ENCODE results near the gene GPR17.

The GPR17 gene

GRCh38 chr2:127645026-127645394, 943 bp upstream of the GPR17 start:
- Histone ChIP-seq H3K36me3 (ENCODE audit: control insufficient read depth in 2 of 2, insufficient read depth in 2 of 2, low read length in 2 of 2) (peaks cover 14 to 19% of the 10 kb centered on the region in 2 donors), H3K4me3 (ENCODE audit: low read length in 2 of 2) (no peak overlapping the region), H3K27ac (ENCODE audit: low read length) (peak overlapping the region; percentile 87), H3K4me1 (ENCODE audit: control insufficient read depth, insufficient read depth, low read length) (peaks cover 81% of the 10 kb centered on the region), H3K9ac (ENCODE audit: low read length in 2 of 2) (no peak overlapping the region), H3K27me3 (ENCODE audit: control insufficient read depth in 1 of 2, insufficient read depth in 2 of 2, low read length in 2 of 2) (no peaks in the 10 kb centered on the region), H3K9me3 (ENCODE audit: control insufficient read depth in 2 of 2, low read length in 2 of 2) (no peaks in the 10 kb centered on the region)

GRCh38 chr2:127646487-127647241, 711 bp downstream of the GPR17 start:
- H3K27me3 ChIP-seq (ENCODE audit: control insufficient read depth in 1 of 2, insufficient read depth in 2 of 2, low read length in 2 of 2), result no peaks in the 10 kb centered on the region
- no peaks in the 10 kb centered on the region for H3K9me3 ChIP-seq (ENCODE audit: control insufficient read depth in 2 of 2, low read length in 2 of 2)
- H3K4me1 ChIP-seq (ENCODE audit: control insufficient read depth, insufficient read depth, low read length), result peaks cover 92% of the 10 kb centered on the region
- H3K9ac ChIP-seq (ENCODE audit: low read length in 2 of 2), result peak overlapping the region; percentile 12 to 42
- H3K4me3 ChIP-seq (ENCODE audit: low read length in 2 of 2), result peak overlapping the region in 1 of 2 donors; percentile 40
- H3K36me3 ChIP-seq (ENCODE audit: control insufficient read depth in 2 of 2, insufficient read depth in 2 of 2, low read length in 2 of 2), result peaks cover 12 to 13% of the 10 kb centered on the region in 2 donors
- H3K27ac ChIP-seq (ENCODE audit: low read length), result peak overlapping the region; percentile 87

GRCh38 chr2:127647242-127648190, 1.6 kb downstream of the GPR17 start:
- Histone ChIP-seq H3K36me3 (ENCODE audit: control insufficient read depth in 2 of 2, insufficient read depth in 2 of 2, low read length in 2 of 2) (peaks cover 8 to 11% of the 10 kb centered on the region in 2 donors), H3K9ac (ENCODE audit: low read length in 2 of 2) (peak overlapping the region; percentile 11 to 55)

GRCh38 chr2:127648321-127648720, 2.4 kb downstream of the GPR17 start:
- peaks cover 96% of the 10 kb centered on the region for H3K4me1 ChIP-seq (ENCODE audit: control insufficient read depth, insufficient read depth, low read length)
- H3K4me3 ChIP-seq (ENCODE audit: low read length in 2 of 2), result no peak overlapping the region
- peaks cover 3 to 13% of the 10 kb centered on the region in 2 donors for H3K36me3 ChIP-seq (ENCODE audit: control insufficient read depth in 2 of 2, insufficient read depth in 2 of 2, low read length in 2 of 2)
- H3K27me3 ChIP-seq (ENCODE audit: control insufficient read depth in 1 of 2, insufficient read depth in 2 of 2, low read length in 2 of 2), result no peaks in the 10 kb centered on the region
- no peaks in the 10 kb centered on the region for H3K9me3 ChIP-seq (ENCODE audit: control insufficient read depth in 2 of 2, low read length in 2 of 2)
- H3K27ac ChIP-seq (ENCODE audit: low read length), result peak overlapping the region; percentile 87
- H3K9ac ChIP-seq (ENCODE audit: low read length in 2 of 2), result peak overlapping the region; percentile 11 to 55

More at GRCh38 chr2:127647242-127648190, 1.6 kb downstream of the GPR17 start:
- Histone ChIP-seq H3K27ac (ENCODE audit: low read length) (peak overlapping the region; percentile 87), H3K4me3 (ENCODE audit: low read length in 2 of 2) (peak overlapping the region in 1 of 2 donors; percentile 40), H3K4me1 (ENCODE audit: control insufficient read depth, insufficient read depth, low read length) (peaks cover 95% of the 10 kb centered on the region), H3K27me3 (ENCODE audit: control insufficient read depth in 1 of 2, insufficient read depth in 2 of 2, low read length in 2 of 2) (no peaks in the 10 kb centered on the region), H3K9me3 (ENCODE audit: control insufficient read depth in 2 of 2, low read length in 2 of 2) (no peaks in the 10 kb centered on the region)

- H3K4me1 ChIP-seq (ENCODE audit: control insufficient read depth, insufficient read depth, low read length), result peaks cover 96% of the 10 kb centered on the region
- H3K9ac ChIP-seq (ENCODE audit: low read length in 2 of 2), result peak overlapping the region; percentile 82 to 83
- no peaks in the 10 kb centered on the region for H3K9me3 ChIP-seq (ENCODE audit: control insufficient read depth in 2 of 2, low read length in 2 of 2)
- peaks cover 9 to 17% of the 10 kb centered on the region in 2 donors for H3K36me3 ChIP-seq (ENCODE audit: control insufficient read depth in 2 of 2, insufficient read depth in 2 of 2, low read length in 2 of 2)
- peak overlapping the region; percentile 37 to 49 for H3K4me3 ChIP-seq (ENCODE audit: low read length in 2 of 2)
- H3K27me3 ChIP-seq (ENCODE audit: control insufficient read depth in 1 of 2, insufficient read depth in 2 of 2, low read length in 2 of 2), result no peaks in the 10 kb centered on the region
- H3K27ac ChIP-seq (ENCODE audit: low read length), result peak overlapping the region; percentile 100
These were observed 3.2 kb downstream of the GPR17 start for GRCh38 chr2:127649100-127649611.

GRCh38 chr2:127649684-127650040, 3.7 kb downstream of the GPR17 start:
- H3K27me3 ChIP-seq (ENCODE audit: control insufficient read depth in 1 of 2, insufficient read depth in 2 of 2, low read length in 2 of 2), result no peaks in the 10 kb centered on the region

GRCh38 chr2:127650041-127650784, 4.3 kb downstream of the GPR17 start:
- Histone ChIP-seq H3K4me3 (ENCODE audit: low read length in 2 of 2) (peak overlapping the region; percentile 20 to 59), H3K27ac (ENCODE audit: low read length) (peak overlapping the region; percentile 100)

More at GRCh38 chr2:127649684-127650040, 3.7 kb downstream of the GPR17 start:
- Histone ChIP-seq H3K4me3 (ENCODE audit: low read length in 2 of 2) (peak overlapping the region; percentile 37 to 59), H3K9me3 (ENCODE audit: control insufficient read depth in 2 of 2, low read length in 2 of 2) (no peaks in the 10 kb centered on the region), H3K36me3 (ENCODE audit: control insufficient read depth in 2 of 2, insufficient read depth in 2 of 2, low read length in 2 of 2) (peaks cover 14 to 21% of the 10 kb centered on the region in 2 donors), H3K9ac (ENCODE audit: low read length in 2 of 2) (peak overlapping the region; percentile 82 to 83), H3K27ac (ENCODE audit: low read length) (peak overlapping the region; percentile 100), H3K4me1 (ENCODE audit: control insufficient read depth, insufficient read depth, low read length) (peaks cover 96% of the 10 kb centered on the region)

GRCh38 chr2:127650785-127651380, 4.9 kb downstream of the GPR17 start:
- peak overlapping the region; percentile 80 to 82 for H3K9ac ChIP-seq (ENCODE audit: low read length in 2 of 2)
- peak overlapping the region in 1 of 2 donors; percentile 59 for H3K4me3 ChIP-seq (ENCODE audit: low read length in 2 of 2)
- peaks cover 16 to 22% of the 10 kb centered on the region in 2 donors for H3K36me3 ChIP-seq (ENCODE audit: control insufficient read depth in 2 of 2, insufficient read depth in 2 of 2, low read length in 2 of 2)
- H3K4me1 ChIP-seq (ENCODE audit: control insufficient read depth, insufficient read depth, low read length), result peaks cover 96% of the 10 kb centered on the region
- peak overlapping the region; percentile 100 for H3K27ac ChIP-seq (ENCODE audit: low read length)
- no peaks in the 10 kb centered on the region for H3K27me3 ChIP-seq (ENCODE audit: control insufficient read depth in 1 of 2, insufficient read depth in 2 of 2, low read length in 2 of 2)
- no peaks in the 10 kb centered on the region for H3K9me3 ChIP-seq (ENCODE audit: control insufficient read depth in 2 of 2, low read length in 2 of 2)

More at GRCh38 chr2:127650041-127650784, 4.3 kb downstream of the GPR17 start:
- Histone ChIP-seq H3K9ac (ENCODE audit: low read length in 2 of 2) (peak overlapping the region; percentile 82 to 83), H3K4me1 (ENCODE audit: control insufficient read depth, insufficient read depth, low read length) (peaks cover 96% of the 10 kb centered on the region), H3K27me3 (ENCODE audit: control insufficient read depth in 1 of 2, insufficient read depth in 2 of 2, low read length in 2 of 2) (no peaks in the 10 kb centered on the region), H3K36me3 (ENCODE audit: control insufficient read depth in 2 of 2, insufficient read depth in 2 of 2, low read length in 2 of 2) (peaks cover 16 to 22% of the 10 kb centered on the region in 2 donors), H3K9me3 (ENCODE audit: control insufficient read depth in 2 of 2, low read length in 2 of 2) (no peaks in the 10 kb centered on the region)

- peaks cover 95% of the 10 kb centered on the region for H3K4me1 ChIP-seq (ENCODE audit: control insufficient read depth, insufficient read depth, low read length)
- H3K4me3 ChIP-seq (ENCODE audit: low read length in 2 of 2), result peak overlapping the region in 1 of 2 donors; percentile 54
- peak overlapping the region; percentile 58 to 80 for H3K9ac ChIP-seq (ENCODE audit: low read length in 2 of 2)
- no peaks in the 10 kb centered on the region for H3K27me3 ChIP-seq (ENCODE audit: control insufficient read depth in 1 of 2, insufficient read depth in 2 of 2, low read length in 2 of 2)
- H3K9me3 ChIP-seq (ENCODE audit: control insufficient read depth in 2 of 2, low read length in 2 of 2), result no peaks in the 10 kb centered on the region
- peak overlapping the region; percentile 100 for H3K27ac ChIP-seq (ENCODE audit: low read length)
- peaks cover 16 to 22% of the 10 kb centered on the region in 2 donors for H3K36me3 ChIP-seq (ENCODE audit: control insufficient read depth in 2 of 2, insufficient read depth in 2 of 2, low read length in 2 of 2)
These were observed 5.4 kb downstream of the GPR17 start for GRCh38 chr2:127651381-127651809.

Measured in stomach smooth muscle (tissue), 2 donors.